HCT116 (cell line): ENCODE results near the gene MMP23B. TPM values are rescaled to one million over a fixed set of nuclear protein-coding genes. Genes with fewer than 3 reads are reported as not detected.

Source experiments
- ATAC-seq: fragments of 200-7000 bp; cut with Tn5 transposase; 2 replicates; pipeline ENCODE4 v1.9.1; 2020; ENCODE audit warnings: mild to moderate bottlenecking, moderate library complexity
- BruUV-seq: library from RNA; stranded (reverse); fragments of 400-500 nt; replicated peaks from 2 replicates; lab custom pipeline; 2021; lab: Mats Ljungman, UMichigan
- CTCF ChIA-PET: fragments of 300-600 bp; sonication (Branson Sonifier 250); formaldehyde crosslinking; loops from one replicate; lab custom pipeline; 2021; ENCODE audit warnings: antibody characterized with exemption; lab: Charles Lee
- POLR2A ChIA-PET: fragments of 300-600, 350-600 bp; sonication (Branson Sonifier 250); formaldehyde crosslinking; loops from one replicate; lab custom pipeline; 2021; ENCODE audit warnings: antibody characterized with exemption; lab: Charles Lee
- RAD21 ChIA-PET, 2 experiments: fragments of 300-600 bp; sonication (Branson Sonifier 250); formaldehyde crosslinking; loops; one replicate each; lab custom pipeline; 2023; ENCODE audit warnings: low total read pairs in 2 of 2; ENCODE audit not compliant: uncharacterized antibody in 2 of 2, unreplicated experiment in 2 of 2, low non-redundant PET in 1 of 2; lab: Charles Lee
- DNase-seq: peaks from one replicate; pipeline ENCODE4 v3.0.0-alpha.2; 2010; ENCODE audit warnings: low read depth, low spot score
- H2AFZ ChIP-seq: fragments of 200-600 bp; shearing (Covaris generic), sonication (generic); 2 replicates; pipeline ENCODE4 v1.6.1; 2017; ENCODE audit warnings: low read depth, mixed run types, mixed read lengths, antibody characterized with exemption, low read length; ENCODE audit not compliant: poor library complexity, severe bottlenecking
- H3K27ac ChIP-seq: 2 replicates; pipeline ENCODE4 v1.5.1; 2012; ENCODE audit warnings: low read depth, low read length
- H3K27me3 ChIP-seq: fragments of 200-600 bp; sonication (generic); 2 replicates; pipeline ENCODE4 v1.6.1; 2016; ENCODE audit warnings: mixed run types, low read length, mixed read lengths; ENCODE audit not compliant: insufficient read depth
- H3K36me3 ChIP-seq, 2 experiments: fragments of 200-500 bp in 1 of 2; fragments of 200-600 bp in 1 of 2; sonication (Bioruptor generic) in 1 of 2; sonication (generic) in 1 of 2; 2 replicates each; pipeline versions ENCODE4 v1.5.1 to v1.6.1; 2014 to 2016; ENCODE audit warnings: low read length in 2 of 2, inconsistent platforms in 1 of 2, mixed read lengths in 1 of 2, mixed run types in 1 of 2; ENCODE audit not compliant: insufficient read depth in 2 of 2, control insufficient read depth in 1 of 2
- H3K4me1 ChIP-seq, 2 experiments: fragments of 200-600 bp in 1 of 2; sonication (generic) in 1 of 2; 2 replicates each; pipeline versions ENCODE4 v1.5.1 to v1.6.1; 2012 to 2017; ENCODE audit warnings: low read length in 2 of 2, inconsistent platforms in 1 of 2, mild to moderate bottlenecking in 1 of 2, mixed read lengths in 1 of 2, mixed run types in 1 of 2, moderate library complexity in 1 of 2; ENCODE audit not compliant: insufficient read depth in 2 of 2, control insufficient read depth in 1 of 2
- H3K4me2 ChIP-seq: fragments of 200-600 bp; sonication (generic); 2 replicates; pipeline ENCODE4 v1.6.1; 2017; ENCODE audit warnings: mixed run types, low read length, mixed read lengths
- H3K4me3 ChIP-seq, 2 experiments: fragments of 200-600 bp in 1 of 2; sonication (generic) in 1 of 2; replicated peaks in 1 of 2; 2 replicates each; pipeline ENCODE4 v1.5.1; 2011 to 2016; ENCODE audit warnings: low read length in 2 of 2, control low read depth in 1 of 2, low read depth in 1 of 2, mild to moderate bottlenecking in 1 of 2, mixed read lengths in 1 of 2, mixed run types in 1 of 2
- H3K79me2 ChIP-seq: fragments of 200-600 bp; sonication (generic); 2 replicates; pipeline ENCODE4 v1.6.1; 2017; ENCODE audit warnings: mild to moderate bottlenecking, mixed run types, low read length, moderate library complexity, mixed read lengths; ENCODE audit not compliant: insufficient read depth
- H3K9ac ChIP-seq: fragments of 200-600 bp; sonication (generic); 2 replicates; pipeline ENCODE4 v1.6.1; 2016; ENCODE audit warnings: low read length, mixed read lengths
- H3K9me2 ChIP-seq: fragments of 200-600 bp; sonication (generic), shearing (Covaris generic); 2 replicates; pipeline ENCODE4 v1.6.1; 2017; ENCODE audit warnings: mixed run types, mild to moderate bottlenecking, moderate library complexity; ENCODE audit not compliant: insufficient read depth
- H3K9me3 ChIP-seq, 2 experiments: fragments of 200-500 bp in 1 of 2; fragments of 200-600 bp in 1 of 2; sonication (Bioruptor generic) in 1 of 2; sonication (generic) in 1 of 2; 2 replicates each; pipeline ENCODE4 v1.6.1; 2014 to 2017; ENCODE audit warnings: low read length in 2 of 2, mixed read lengths in 2 of 2, inconsistent platforms in 1 of 2, low read depth in 1 of 2, mild to moderate bottlenecking in 1 of 2, mixed run types in 1 of 2, moderate library complexity in 1 of 2; ENCODE audit not compliant: control insufficient read depth in 1 of 2, insufficient read depth in 1 of 2
- H4K20me1 ChIP-seq: fragments of 200-600 bp; sonication (generic), shearing (Covaris generic); 2 replicates; pipeline ENCODE4 v1.6.1; 2017; ENCODE audit warnings: mixed run types, mild to moderate bottlenecking, moderate library complexity; ENCODE audit not compliant: insufficient read depth
- ATF3 ChIP-seq: IDR thresholded peaks from 2 replicates; pipeline ENCODE4 v1.6.1; 2012
- CBX3 ChIP-seq: IDR thresholded peaks from 2 replicates; pipeline ENCODE4 v1.6.1; 2012; ENCODE audit warnings: low read depth
- CTCF ChIP-seq, 3 experiments: fragments of 200-600 bp in 1 of 3; sonication (generic) in 1 of 3; IDR thresholded peaks in 2 of 3; conservative IDR thresholded peaks in 1 of 3; 2 replicates each; pipeline ENCODE4 v1.5.1; 2012 to 2017; ENCODE audit warnings: low read depth in 2 of 3, low read length in 2 of 3, antibody characterized with exemption in 1 of 3, borderline replicate concordance in 1 of 3, control low read depth in 1 of 3, mild to moderate bottlenecking in 1 of 3, mixed read lengths in 1 of 3, mixed run types in 1 of 3, moderate library complexity in 1 of 3; ENCODE audit not compliant: insufficient read depth in 1 of 3
- EGR1 ChIP-seq: IDR thresholded peaks from 2 replicates; pipeline ENCODE4 v1.6.1; 2012; ENCODE audit warnings: low read depth
- EZH2 ChIP-seq: fragments of 200-600 bp; sonication (generic); IDR thresholded peaks from 2 replicates; pipeline ENCODE4 v1.6.1; 2017; ENCODE audit warnings: antibody characterized with exemption, mixed run types
- EZH2phosphoT487 ChIP-seq: fragments of 200-600 bp; IDR thresholded peaks from 2 replicates; pipeline ENCODE4 v1.6.1; 2018; ENCODE audit warnings: antibody characterized with exemption, borderline replicate concordance
- FOSL1 ChIP-seq: IDR thresholded peaks from 2 replicates; pipeline ENCODE4 v1.6.1; 2012; ENCODE audit warnings: low read depth
- JUND ChIP-seq: IDR thresholded peaks from 2 replicates; pipeline ENCODE4 v1.6.1; 2012
- MAX ChIP-seq: IDR thresholded peaks from 2 replicates; pipeline ENCODE4 v1.6.1; 2012
- POLR2A ChIP-seq: IDR thresholded peaks from 2 replicates; pipeline ENCODE4 v1.7.0; 2011; ENCODE audit warnings: borderline replicate concordance; ENCODE audit not compliant: insufficient read depth, insufficient read length; ENCODE audit errors: extremely low read depth
- POLR2AphosphoS5 ChIP-seq: IDR thresholded peaks from 2 replicates; pipeline ENCODE4 v1.6.1; 2011; ENCODE audit warnings: mild to moderate bottlenecking, low read depth, low read length, moderate library complexity
- RAD21 ChIP-seq: IDR thresholded peaks from 2 replicates; pipeline ENCODE4 v1.6.1; 2012; ENCODE audit warnings: low read depth, mild to moderate bottlenecking
- REST ChIP-seq: IDR thresholded peaks from 2 replicates; pipeline ENCODE4 v1.6.1; 2012; ENCODE audit warnings: low read depth
- SRF ChIP-seq: IDR thresholded peaks from 2 replicates; pipeline ENCODE4 v1.6.1; 2012; ENCODE audit warnings: low read depth
- TCF7L2 ChIP-seq: IDR thresholded peaks from 2 replicates; pipeline ENCODE4 v1.7.0; 2011; ENCODE audit warnings: borderline replicate concordance, inconsistent platforms; ENCODE audit not compliant: insufficient read depth, insufficient read length; ENCODE audit errors: extremely low read depth
- YY1 ChIP-seq: IDR thresholded peaks from 2 replicates; pipeline ENCODE4 v1.6.1; 2011; ENCODE audit warnings: low read length, low read depth, moderate library complexity, mild to moderate bottlenecking; ENCODE audit not compliant: insufficient replicate concordance; ENCODE audit errors: extremely low read depth
- ZBTB33 ChIP-seq: IDR thresholded peaks from 2 replicates; pipeline ENCODE4 v1.6.1; 2011; ENCODE audit warnings: mild to moderate bottlenecking, low read length, moderate library complexity; ENCODE audit not compliant: insufficient replicate concordance; ENCODE audit errors: extremely low read depth
- ZNF274 ChIP-seq: fragments of 200-500 bp; sonication (Bioruptor generic); IDR thresholded peaks from 2 replicates; pipeline ENCODE4 v1.6.1; 2014; ENCODE audit warnings: mild to moderate bottlenecking, low read depth, low read length, inconsistent platforms
- intact Hi-C: fragments of 100-400 bp; cut with micrococcal nuclease; formaldehyde crosslinking; loops from 2 replicates; pipeline ENCODE4 v1.10.0; 2022
- total RNA-seq: library from RNA; stranded (reverse); gene quantifications from one replicate; pipeline ENCODE4 v1.2.1, GENCODE V29; 2021; ENCODE audit not compliant: unreplicated experiment

The MMP23B gene
- total RNA-seq, 1 experiment from 2014 or later: 8.7 TPM

GRCh38 chr1:1599935-1600860 lies 31.8 kb upstream of the MMP23B start, which contains the start of gene FNDC10:
TSS of gene FNDC10 (minus strand) at chr1:1600135. CDS start at chr1:1600015, 120 bp downstream.
- Histone ChIP-seq H3K9me2 (no peaks in the 10 kb centered on the region), H3K4me2 (peak within 1 kb of the TSS; percentile 84), H3K79me2 (no peaks in the 10 kb centered on the region), H3K27ac (peak within 1 kb of the TSS; percentile 58; the same call in 1 of the 2 replicates), H3K36me3 (no peaks in the 10 kb centered on the region), H3K27me3 (peaks cover 11% of the 10 kb centered on the region; the same call in 1 of the 2 replicates), H4K20me1 (no peaks in the 10 kb centered on the region), H2AFZ (no peak within 1 kb of the TSS), H3K4me1 (peaks cover 10 to 34% of the 10 kb centered on the region in 2 experiments; a peak in 3 of 4 replicates), H3K4me3 (peak within 1 kb of the TSS; percentile 34 to 55), H3K9ac (peak within 1 kb of the TSS; percentile 38; the same call in 1 of the 2 replicates), H3K9me3 (no peaks in the 10 kb centered on the region)
- ChIA-PET CTCF (no interaction called here), RAD21 (no interaction called here), POLR2A (no interaction called here)
- no TSS peak for BruUV-seq
- DNase-seq: no peak
- intact Hi-C loops: no loop called here
- ATAC-seq: peak; percentile 68
- TF ChIP-seq POLR2AphosphoS5 (no peak), YY1 (no peak), EZH2phosphoT487 (no peak), MAX (no peak), ATF3 (no peak), EZH2 (no peak), TCF7L2 (no peak), RAD21 (no peak), ZNF274 (no peak), REST (no peak), FOSL1 (no peak), CTCF (IDR thresholded peaks at IDR 0.05 in 2 of 3, conservative IDR thresholded peaks at IDR 0.05 in 1 of 3; ENCODE audit: borderline replicate concordance in 1 of 3, insufficient read depth in 1 of 3, low read depth in 2 of 3, low read length in 2 of 3) (no peak), EGR1 (no peak), SRF (no peak), ZBTB33 (no peak), JUND (no peak), CBX3 (no peak), POLR2A (no peak)
